HG03039 (cell line): ENCODE results near the gene XPO1.
"Not testable (repeated sequence)": the region's sequence is repeated elsewhere in the genome, so short reads cannot be mapped to it uniquely, and the experiment has no call there.

ENCODE experiments used
- ATAC-seq: cut with Tn5 transposase; IDR thresholded peaks from one replicate; pipeline ENCODE4 v1.9.1; 2021; ENCODE audit warnings: mild to moderate bottlenecking, moderate library complexity; ENCODE audit not compliant: unreplicated experiment

XPO1 gene

GRCh38 chr2:61536572-61537276 is 1.4 kb downstream of the XPO1 start:
- ATAC-seq, result peak; percentile 40

- no peak for ATAC-seq
These were observed 2.0 kb downstream of the XPO1 start for GRCh38 chr2:61536180-61536571.

GRCh38 chr2:61535449-61535848 is 2.7 kb downstream of the XPO1 start:
- ATAC-seq, result no peak

GRCh38 chr2:61534926-61535325 is 3.2 kb downstream of the XPO1 start:
- no peak for ATAC-seq

- ATAC-seq, result no peak
These were observed 7.4 kb downstream of the XPO1 start for GRCh38 chr2:61530749-61531148.

- no peak for ATAC-seq
These were observed 8.0 kb downstream of the XPO1 start for GRCh38 chr2:61529944-61530735.

GRCh38 chr2:61520261-61520660 is 17.9 kb downstream of the XPO1 start:
- ATAC-seq, result no peak

GRCh38 chr2:61512768-61513398 is 25.3 kb downstream of the XPO1 start:
- ATAC-seq, result no peak

- no peak for ATAC-seq
These were observed 27.2 kb downstream of the XPO1 start for GRCh38 chr2:61510674-61511671.

- no peak for ATAC-seq
These were observed 33.2 kb downstream of the XPO1 start for GRCh38 chr2:61504949-61505348.

GRCh38 chr2:61499060-61499459 is 39.1 kb downstream of the XPO1 start:
- no peak for ATAC-seq

- ATAC-seq, result no peak
These were observed 44.6 kb downstream of the XPO1 start for GRCh38 chr2:61493523-61493942.

- ATAC-seq, result no peak
These were observed 45.7 kb downstream of the XPO1 start for GRCh38 chr2:61492476-61492875.

- ATAC-seq, result no peak
These were observed 52.9 kb downstream of the XPO1 start for GRCh38 chr2:61485281-61485680.

- ATAC-seq, result no peak
These were observed 60.1 kb downstream of the XPO1 start for GRCh38 chr2:61478086-61478485.

- not testable (repeated sequence) for ATAC-seq
These were observed 61.1 kb downstream of the XPO1 start for GRCh38 chr2:61476929-61477589.

- ATAC-seq, result no peak
These were observed 66.0 kb downstream of the XPO1 start for GRCh38 chr2:61471905-61472805.

GRCh38 chr2:61470965-61471904 is 66.9 kb downstream of the XPO1 start, which contains the start of gene USP34:
TSS of gene USP34 (minus strand) at chr2:61471087. CDS start at chr2:61470692, 395 bp downstream.
- peak; percentile 70 for ATAC-seq
